Astrocyte (in vitro differentiated cells and primary cell): ENCODE data around the gene CDH8. TPM values are rescaled to one million over a fixed set of nuclear protein-coding genes. Genes with fewer than 3 reads are reported as not detected.

Experiments
- DNase-seq: peaks from one replicate; pipeline ENCODE4 v3.0.0-alpha.2; 2010; ENCODE audit warnings: low read depth
- FAIRE-seq: peaks from 2 replicates; lab custom pipeline; 2011; peaks lifted over from hg19 to GRCh38; lab: Jason Lieb, UNC
- H2AFZ ChIP-seq: 2 replicates; pipeline ENCODE4 v1.6.0; 2012; ENCODE audit warnings: low read depth, low read length, inconsistent platforms
- H3K27ac ChIP-seq: 2 replicates; pipeline ENCODE4 v1.5.1; 2011; ENCODE audit warnings: low read depth, low read length, inconsistent platforms
- H3K27me3 ChIP-seq: 2 replicates; pipeline ENCODE4 v1.6.0; 2011; ENCODE audit warnings: low read length, inconsistent platforms; ENCODE audit not compliant: insufficient read depth
- H3K36me3 ChIP-seq: 2 replicates; pipeline ENCODE4 v1.5.1; 2011; ENCODE audit warnings: low read length, inconsistent platforms; ENCODE audit not compliant: insufficient read depth
- H3K4me1 ChIP-seq: 2 replicates; pipeline ENCODE4 v1.5.1; 2011; ENCODE audit warnings: low read length, inconsistent platforms; ENCODE audit not compliant: insufficient read depth
- H3K4me2 ChIP-seq: 2 replicates; pipeline ENCODE4 v1.6.0; 2012; ENCODE audit warnings: low read length, inconsistent platforms
- H3K4me3 ChIP-seq: 2 replicates; pipeline ENCODE4 v1.5.1; 2011; ENCODE audit warnings: low read depth, mild to moderate bottlenecking, low read length, inconsistent platforms; ENCODE audit not compliant: insufficient read depth
- H3K79me2 ChIP-seq: 2 replicates; pipeline ENCODE4 v1.6.0; 2012; ENCODE audit warnings: mild to moderate bottlenecking, low read length, inconsistent platforms; ENCODE audit not compliant: insufficient read depth
- H3K9ac ChIP-seq: 2 replicates; pipeline ENCODE4 v1.6.0; 2012; ENCODE audit warnings: mild to moderate bottlenecking, low read length, inconsistent platforms
- H3K9me3 ChIP-seq: 2 replicates; pipeline ENCODE4 v1.5.1; 2012; ENCODE audit warnings: low read depth, mild to moderate bottlenecking, low read length, inconsistent platforms; ENCODE audit not compliant: insufficient read depth
- H4K20me1 ChIP-seq: 2 replicates; pipeline ENCODE4 v1.6.0; 2012; ENCODE audit warnings: low read length, inconsistent platforms; ENCODE audit not compliant: insufficient read depth
- H3K27ac Mint-ChIP-seq: one replicate; pipeline ENCODE4 v1.8.0; 2021; ENCODE audit warnings: mild to moderate bottlenecking, mixed read lengths; ENCODE audit not compliant: unreplicated experiment
- H3K27me3 Mint-ChIP-seq: one replicate; pipeline ENCODE4 v1.8.0; 2021; ENCODE audit warnings: low read depth, mixed read lengths; ENCODE audit not compliant: unreplicated experiment
- H3K36me3 Mint-ChIP-seq: one replicate; pipeline ENCODE4 v1.8.0; 2021; ENCODE audit warnings: low read depth, mixed read lengths; ENCODE audit not compliant: unreplicated experiment
- H3K4me1 Mint-ChIP-seq: one replicate; pipeline ENCODE4 v1.8.0; 2021; ENCODE audit warnings: low read depth, mixed read lengths; ENCODE audit not compliant: unreplicated experiment
- H3K4me3 Mint-ChIP-seq: one replicate; pipeline ENCODE4 v1.8.0; 2021; ENCODE audit warnings: mild to moderate bottlenecking, moderate library complexity, mixed read lengths; ENCODE audit not compliant: unreplicated experiment
- H3K9me3 Mint-ChIP-seq: one replicate; pipeline ENCODE4 v1.8.0; 2021; ENCODE audit warnings: mild to moderate bottlenecking, mixed read lengths; ENCODE audit not compliant: unreplicated experiment
- CTCF ChIP-seq: IDR thresholded peaks from 2 replicates; pipeline ENCODE4 v1.5.1; 2011; ENCODE audit warnings: low read depth, mild to moderate bottlenecking, inconsistent platforms, low read length, moderate library complexity; ENCODE audit not compliant: insufficient read depth
- EZH2 ChIP-seq: IDR thresholded peaks from 2 replicates; pipeline ENCODE4 v1.6.1; 2012; ENCODE audit warnings: mild to moderate bottlenecking, low read length, inconsistent platforms; ENCODE audit not compliant: insufficient read depth
- total RNA-seq: library from RNA; stranded (reverse); gene quantifications from 2 replicates; pipeline ENCODE4 v1.2.1, GENCODE V29; 2021

The CDH8 gene
- total RNA-seq, 1 donor from 2014 or later, result 17.5 TPM

GRCh38 chr16:61940611-61941010 is 95.6 kb downstream of the CDH8 start:
- Histone ChIP-seq H4K20me1 (no peaks in the 10 kb centered on the region), H3K4me1 (no peaks in the 10 kb centered on the region), H3K27me3 (no peaks in the 10 kb centered on the region), H3K4me2 (no peak overlapping the region), H3K9ac (no peak overlapping the region), H3K4me3 (no peak overlapping the region), H3K79me2 (no peaks in the 10 kb centered on the region), H3K9me3 (no peaks in the 10 kb centered on the region), H2AFZ (no peak overlapping the region), H3K36me3 (no peaks in the 10 kb centered on the region), H3K27ac (no peak overlapping the region)
- no peaks in the 10 kb centered on the region for H3K4me1 Mint-ChIP-seq
- H3K27me3 Mint-ChIP-seq, result no peaks in the 10 kb centered on the region
- DNase-seq (no peak), FAIRE-seq (no peak)
- no peaks in the 10 kb centered on the region for H3K36me3 Mint-ChIP-seq
- TF ChIP-seq CTCF (no peak), EZH2 (no peak)
- no peak overlapping the region for H3K27ac Mint-ChIP-seq
- no peaks in the 10 kb centered on the region for H3K9me3 Mint-ChIP-seq
- H3K4me3 Mint-ChIP-seq, result no peak overlapping the region

DNA sequence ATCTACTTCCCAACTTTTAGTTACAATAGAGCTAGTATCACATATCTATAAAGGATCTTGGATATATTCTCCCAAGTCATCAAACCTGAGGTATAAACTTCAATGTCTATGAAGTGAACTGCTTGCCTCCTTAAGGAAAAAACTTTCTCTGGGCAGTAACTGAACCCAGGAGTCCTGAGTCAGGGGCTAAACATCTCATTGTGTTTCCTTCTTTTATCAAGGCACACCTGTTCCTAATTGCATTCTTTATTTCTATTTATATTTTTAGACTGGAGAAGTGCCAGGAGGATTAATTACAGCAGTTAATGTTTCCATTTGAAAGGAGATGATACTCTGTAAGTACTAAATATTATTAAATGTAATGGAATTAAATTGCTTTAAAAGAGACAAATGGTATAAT is 98.6 kb downstream of the CDH8 start:
- TF ChIP-seq EZH2, result no peak
- TF ChIP-seq CTCF, result no peak
- H3K9me3 Mint-ChIP-seq, result no peaks in the 10 kb centered on the region
- no peaks in the 10 kb centered on the region for H3K79me2 ChIP-seq
- no peaks in the 10 kb centered on the region for H3K27me3 Mint-ChIP-seq
- no peak overlapping the region for H3K4me3 ChIP-seq
- DNase-seq (no peak), FAIRE-seq (no peak)
- no peaks in the 10 kb centered on the region for H4K20me1 ChIP-seq
- no peak overlapping the region for H3K4me3 Mint-ChIP-seq
- H3K27me3 ChIP-seq, result no peaks in the 10 kb centered on the region
- no peak overlapping the region for H3K27ac Mint-ChIP-seq
- H3K4me1 ChIP-seq, result no peaks in the 10 kb centered on the region
- no peak overlapping the region for H3K4me2 ChIP-seq
- no peak overlapping the region for H3K9ac ChIP-seq
- no peaks in the 10 kb centered on the region for H3K9me3 ChIP-seq
- H3K36me3 ChIP-seq, result no peaks in the 10 kb centered on the region
- H3K36me3 Mint-ChIP-seq, result no peaks in the 10 kb centered on the region
- peaks cover 4% of the 10 kb centered on the region for H3K4me1 Mint-ChIP-seq
- H3K27ac ChIP-seq, result no peak overlapping the region
- no peak overlapping the region for H2AFZ ChIP-seq

GRCh38 chr16:61936522-61936921 is 99.7 kb downstream of the CDH8 start:
- no peak overlapping the region for H3K4me3 Mint-ChIP-seq
- Histone ChIP-seq H3K27ac (no peak overlapping the region), H3K79me2 (no peaks in the 10 kb centered on the region), H3K27me3 (no peaks in the 10 kb centered on the region), H3K4me1 (no peaks in the 10 kb centered on the region), H3K36me3 (no peaks in the 10 kb centered on the region), H3K4me3 (no peak overlapping the region), H3K9me3 (no peaks in the 10 kb centered on the region), H2AFZ (no peak overlapping the region), H3K9ac (no peak overlapping the region), H3K4me2 (no peak overlapping the region), H4K20me1 (no peaks in the 10 kb centered on the region)
- no peak for DNase-seq
- H3K27me3 Mint-ChIP-seq, result no peaks in the 10 kb centered on the region
- H3K36me3 Mint-ChIP-seq, result no peaks in the 10 kb centered on the region
- H3K9me3 Mint-ChIP-seq, result no peaks in the 10 kb centered on the region
- H3K27ac Mint-ChIP-seq, result no peak overlapping the region
- peaks cover 4% of the 10 kb centered on the region for H3K4me1 Mint-ChIP-seq
- no peak for FAIRE-seq
- TF ChIP-seq CTCF (peak; percentile 8), EZH2 (no peak)
